PFSK-1 (cell line): ENCODE data around the gene FAM163B.

Experiments
- POLR2AphosphoS5 ChIP-seq: IDR thresholded peaks from 2 replicates; pipeline ENCODE4 v1.6.1; 2012; ENCODE audit warnings: low read depth, mild to moderate bottlenecking, control low read depth, low read length, moderate library complexity
- REST ChIP-seq, 2 experiments: IDR thresholded peaks; 2 replicates each; pipeline versions ENCODE4 v1.6.1 to v1.8.0; 2011 to 2012; ENCODE audit warnings: low read depth in 2 of 2, low read length in 2 of 2, control low read depth in 1 of 2, inconsistent platforms in 1 of 2, mild to moderate bottlenecking in 1 of 2, moderate library complexity in 1 of 2; ENCODE audit not compliant: insufficient read depth in 1 of 2
- SIN3A ChIP-seq: IDR thresholded peaks from 2 replicates; pipeline ENCODE4 v1.6.1; 2012; ENCODE audit warnings: mild to moderate bottlenecking, low read length, moderate library complexity, borderline replicate concordance; ENCODE audit not compliant: insufficient read depth
- TAF1 ChIP-seq: IDR thresholded peaks from 2 replicates; pipeline ENCODE4 v1.6.1; 2012; ENCODE audit warnings: low read length, control low read depth, borderline replicate concordance; ENCODE audit not compliant: insufficient read depth

GRCh38 chr9:133604856-133605255, 4.3 kb downstream of the FAM163B start:
- no peak for TF ChIP-seq TAF1
- TF ChIP-seq REST (IDR thresholded peaks at IDR 0.05; ENCODE audit: insufficient read depth in 1 of 2, low read depth in 2 of 2, low read length in 2 of 2): no peak
- TF ChIP-seq POLR2AphosphoS5: no peak
- no peak for TF ChIP-seq SIN3A
